ENCODE results near the gene DNAJC8. TPM values are rescaled to one million over a fixed set of nuclear protein-coding genes. Genes with fewer than 3 reads are reported as not detected.

DNAJC8 gene
- total RNA-seq, 1 experiment from 2014 or later, result 127 TPM

DNA sequence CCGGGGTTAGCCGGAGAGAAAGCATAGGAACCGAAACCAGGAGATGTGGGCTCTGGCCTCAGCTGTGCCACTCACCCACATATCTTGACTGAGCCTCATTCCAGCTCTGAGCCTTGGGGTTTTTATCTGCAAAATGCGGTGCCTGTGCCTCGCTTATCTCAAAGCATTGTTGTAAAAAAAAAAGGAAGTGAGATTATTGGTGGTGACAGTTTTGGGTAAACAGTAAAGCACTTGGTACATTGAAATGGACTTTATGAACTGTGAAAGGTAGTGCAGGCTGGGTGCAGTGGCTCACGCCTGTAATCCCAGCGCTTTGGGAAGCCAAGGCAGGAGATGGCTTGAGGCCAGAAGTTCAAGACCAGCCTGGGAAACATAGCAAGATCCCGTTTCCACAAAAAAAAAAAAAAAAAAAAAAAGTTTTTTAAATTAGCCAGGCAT lies 60.1 kb downstream of the DNAJC8 start:
- Histone ChIP-seq H3K4me1 (ENCODE audit: control insufficient read depth, insufficient read depth, low read length) (peaks cover 10% of the 10 kb centered on the region), H3K4me3 (ENCODE audit: low read depth in 2 of 2, low read length in 2 of 2) (no peak overlapping the region), H3K36me3 (ENCODE audit: control insufficient read depth, insufficient read depth, low read length) (no peaks in the 10 kb centered on the region), H3K27me3 (ENCODE audit: control insufficient read depth, insufficient read depth, low read length) (no peaks in the 10 kb centered on the region), H3K27ac (ENCODE audit: low read length) (no peak overlapping the region), H3K9me3 (ENCODE audit: control insufficient read depth, insufficient read depth, low read depth, low read length) (no peaks in the 10 kb centered on the region)
- in situ Hi-C loops (cut with HindIII; ENCODE audit: low pct_unique_long_range_greater_than_20kb, low sequenced_read_pairs) (no loop called here), intact Hi-C loops (cut with micrococcal nuclease; ENCODE audit: unreplicated experiment) (no loop called here)
- DNase-seq (ENCODE audit: low read depth, low spot score) (no peak), ATAC-seq (no peak)
- TF ChIP-seq, protein P1, sequence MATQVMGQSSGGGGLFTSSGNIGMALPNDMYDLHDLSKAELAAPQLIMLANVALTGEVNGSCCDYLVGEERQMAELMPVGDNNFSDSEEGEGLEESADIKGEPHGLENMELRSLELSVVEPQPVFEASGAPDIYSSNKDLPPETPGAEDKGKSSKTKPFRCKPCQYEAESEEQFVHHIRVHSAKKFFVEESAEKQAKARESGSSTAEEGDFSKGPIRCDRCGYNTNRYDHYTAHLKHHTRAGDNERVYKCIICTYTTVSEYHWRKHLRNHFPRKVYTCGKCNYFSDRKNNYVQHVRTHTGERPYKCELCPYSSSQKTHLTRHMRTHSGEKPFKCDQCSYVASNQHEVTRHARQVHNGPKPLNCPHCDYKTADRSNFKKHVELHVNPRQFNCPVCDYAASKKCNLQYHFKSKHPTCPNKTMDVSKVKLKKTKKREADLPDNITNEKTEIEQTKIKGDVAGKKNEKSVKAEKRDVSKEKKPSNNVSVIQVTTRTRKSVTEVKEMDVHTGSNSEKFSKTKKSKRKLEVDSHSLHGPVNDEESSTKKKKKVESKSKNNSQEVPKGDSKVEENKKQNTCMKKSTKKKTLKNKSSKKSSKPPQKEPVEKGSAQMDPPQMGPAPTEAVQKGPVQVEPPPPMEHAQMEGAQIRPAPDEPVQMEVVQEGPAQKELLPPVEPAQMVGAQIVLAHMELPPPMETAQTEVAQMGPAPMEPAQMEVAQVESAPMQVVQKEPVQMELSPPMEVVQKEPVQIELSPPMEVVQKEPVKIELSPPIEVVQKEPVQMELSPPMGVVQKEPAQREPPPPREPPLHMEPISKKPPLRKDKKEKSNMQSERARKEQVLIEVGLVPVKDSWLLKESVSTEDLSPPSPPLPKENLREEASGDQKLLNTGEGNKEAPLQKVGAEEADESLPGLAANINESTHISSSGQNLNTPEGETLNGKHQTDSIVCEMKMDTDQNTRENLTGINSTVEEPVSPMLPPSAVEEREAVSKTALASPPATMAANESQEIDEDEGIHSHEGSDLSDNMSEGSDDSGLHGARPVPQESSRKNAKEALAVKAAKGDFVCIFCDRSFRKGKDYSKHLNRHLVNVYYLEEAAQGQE (IDR thresholded peaks at IDR 0.05; ENCODE audit: insufficient read depth in 1 of 2, low read depth in 2 of 2, low read length in 1 of 2), result no peak
- peak; percentile 30; the same call in 1 of the 2 replicates for TF ChIP-seq TCF7L2 (IDR thresholded peaks at IDR 0.05; ENCODE audit: low read depth, low read length)
- POLR2A ChIA-PET, result no interaction called here
- BruUV-seq (replicated peaks), result no TSS peak
- CTCF ChIA-PET, result no interaction called here

DNA sequence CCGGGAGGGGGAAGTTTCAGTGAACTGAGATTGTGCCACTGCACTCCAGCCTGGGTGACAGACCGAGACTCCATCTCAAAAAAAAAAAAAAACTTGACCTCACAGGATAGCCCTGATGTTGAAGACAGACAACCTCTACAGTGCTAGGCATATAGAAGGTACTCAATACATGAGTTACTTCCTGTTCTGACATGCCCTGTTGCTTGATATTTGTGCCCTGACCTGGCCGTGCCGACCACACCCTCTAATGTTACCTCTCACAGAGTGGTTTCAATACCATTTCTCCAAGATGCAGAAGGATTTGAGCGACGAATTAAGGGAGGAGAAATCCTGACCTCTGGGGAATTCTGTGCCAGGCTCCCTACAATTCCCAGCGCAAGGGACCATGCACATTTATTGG lies 61.6 kb downstream of the DNAJC8 start:
- Histone ChIP-seq H3K27me3 (ENCODE audit: control insufficient read depth, insufficient read depth, low read length) (no peaks in the 10 kb centered on the region), H3K4me1 (ENCODE audit: control insufficient read depth, insufficient read depth, low read length) (peaks cover 10% of the 10 kb centered on the region), H3K4me3 (ENCODE audit: low read depth in 2 of 2, low read length in 2 of 2) (no peak overlapping the region), H3K36me3 (ENCODE audit: control insufficient read depth, insufficient read depth, low read length) (no peaks in the 10 kb centered on the region), H3K9me3 (ENCODE audit: control insufficient read depth, insufficient read depth, low read depth, low read length) (no peaks in the 10 kb centered on the region), H3K27ac (ENCODE audit: low read length) (no peak overlapping the region)
- BruUV-seq (replicated peaks), result no TSS peak
- no peak for ATAC-seq
- ChIA-PET CTCF (no interaction called here), POLR2A (interaction anchor here (0.7 kb wide), 1 partner anchor 293 kb away, joined by 6 read pairs; no protein-coding TSS in a partner anchor)
- TF ChIP-seq, protein P1 (IDR thresholded peaks at IDR 0.05; ENCODE audit: insufficient read depth in 1 of 2, low read depth in 2 of 2, low read length in 1 of 2), result no peak
- TF ChIP-seq POLR2AphosphoS5 (IDR thresholded peaks at IDR 0.05; ENCODE audit: low read depth, low read length) (no peak), SIN3A (IDR thresholded peaks at IDR 0.05; ENCODE audit: borderline replicate concordance, insufficient read depth, low read depth, low read length) (no peak), TCF7L2 (IDR thresholded peaks at IDR 0.05; ENCODE audit: low read depth, low read length) (no peak)
- TF ChIP-seq, protein P2, sequence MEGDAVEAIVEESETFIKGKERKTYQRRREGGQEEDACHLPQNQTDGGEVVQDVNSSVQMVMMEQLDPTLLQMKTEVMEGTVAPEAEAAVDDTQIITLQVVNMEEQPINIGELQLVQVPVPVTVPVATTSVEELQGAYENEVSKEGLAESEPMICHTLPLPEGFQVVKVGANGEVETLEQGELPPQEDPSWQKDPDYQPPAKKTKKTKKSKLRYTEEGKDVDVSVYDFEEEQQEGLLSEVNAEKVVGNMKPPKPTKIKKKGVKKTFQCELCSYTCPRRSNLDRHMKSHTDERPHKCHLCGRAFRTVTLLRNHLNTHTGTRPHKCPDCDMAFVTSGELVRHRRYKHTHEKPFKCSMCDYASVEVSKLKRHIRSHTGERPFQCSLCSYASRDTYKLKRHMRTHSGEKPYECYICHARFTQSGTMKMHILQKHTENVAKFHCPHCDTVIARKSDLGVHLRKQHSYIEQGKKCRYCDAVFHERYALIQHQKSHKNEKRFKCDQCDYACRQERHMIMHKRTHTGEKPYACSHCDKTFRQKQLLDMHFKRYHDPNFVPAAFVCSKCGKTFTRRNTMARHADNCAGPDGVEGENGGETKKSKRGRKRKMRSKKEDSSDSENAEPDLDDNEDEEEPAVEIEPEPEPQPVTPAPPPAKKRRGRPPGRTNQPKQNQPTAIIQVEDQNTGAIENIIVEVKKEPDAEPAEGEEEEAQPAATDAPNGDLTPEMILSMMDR (IDR thresholded peaks at IDR 0.05), result no peak
- in situ Hi-C loops (cut with HindIII; ENCODE audit: low pct_unique_long_range_greater_than_20kb, low sequenced_read_pairs), result no loop called here
- DNase-seq (ENCODE audit: low read depth, low spot score), result no peak
- intact Hi-C loops (cut with micrococcal nuclease; ENCODE audit: unreplicated experiment), result no loop called here

Measured in Panc1 (cell line).